ENCODE data around the gene NDC1. TPM values are rescaled to one million over a fixed set of nuclear protein-coding genes. Genes with fewer than 3 reads are reported as not detected.
"Not testable (repeated sequence)": the region's sequence is repeated elsewhere in the genome, so short reads cannot be mapped to it uniquely, and the experiment has no call there.

NDC1 gene, protein sequence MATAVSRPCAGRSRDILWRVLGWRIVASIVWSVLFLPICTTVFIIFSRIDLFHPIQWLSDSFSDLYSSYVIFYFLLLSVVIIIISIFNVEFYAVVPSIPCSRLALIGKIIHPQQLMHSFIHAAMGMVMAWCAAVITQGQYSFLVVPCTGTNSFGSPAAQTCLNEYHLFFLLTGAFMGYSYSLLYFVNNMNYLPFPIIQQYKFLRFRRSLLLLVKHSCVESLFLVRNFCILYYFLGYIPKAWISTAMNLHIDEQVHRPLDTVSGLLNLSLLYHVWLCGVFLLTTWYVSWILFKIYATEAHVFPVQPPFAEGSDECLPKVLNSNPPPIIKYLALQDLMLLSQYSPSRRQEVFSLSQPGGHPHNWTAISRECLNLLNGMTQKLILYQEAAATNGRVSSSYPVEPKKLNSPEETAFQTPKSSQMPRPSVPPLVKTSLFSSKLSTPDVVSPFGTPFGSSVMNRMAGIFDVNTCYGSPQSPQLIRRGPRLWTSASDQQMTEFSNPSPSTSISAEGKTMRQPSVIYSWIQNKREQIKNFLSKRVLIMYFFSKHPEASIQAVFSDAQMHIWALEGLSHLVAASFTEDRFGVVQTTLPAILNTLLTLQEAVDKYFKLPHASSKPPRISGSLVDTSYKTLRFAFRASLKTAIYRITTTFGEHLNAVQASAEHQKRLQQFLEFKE
- total RNA-seq, result 22.1 TPM
- polyA plus RNA-seq, result 9.4 TPM
- long read RNA-seq, donor 1, result 0 reads
- long read RNA-seq, donor 2, full-length matches to known transcripts, result 5 of 5 reads
- long read RNA-seq, donor 2, partial matches to known transcripts, result 0 of 5 reads
- long read RNA-seq, donor 2, other reads (novel, unspliced or antisense), result 0 of 5 reads
- long read RNA-seq, donor 3, full-length matches to known transcripts, result 4 of 4 reads
- long read RNA-seq, donor 3, partial matches to known transcripts, result 0 of 4 reads
- long read RNA-seq, donor 3, other reads (novel, unspliced or antisense), result 0 of 4 reads
- long read RNA-seq, donor 4, full-length matches to known transcripts, result 2 of 16 reads
- long read RNA-seq, donor 4, partial matches to known transcripts, result 14 of 16 reads
- long read RNA-seq, donor 4, other reads (novel, unspliced or antisense), result 0 of 16 reads
- long read RNA-seq, donor 5, full-length matches to known transcripts, result 6 of 6 reads
- long read RNA-seq, donor 5, partial matches to known transcripts, result 0 of 6 reads
- long read RNA-seq, donor 5, other reads (novel, unspliced or antisense), result 0 of 6 reads
- long read RNA-seq, donor 6, full-length matches to known transcripts, result 2 of 2 reads
- long read RNA-seq, donor 6, partial matches to known transcripts, result 0 of 2 reads
- long read RNA-seq, donor 6, other reads (novel, unspliced or antisense), result 0 of 2 reads
- long read RNA-seq, donor 7, full-length matches to known transcripts, result 5 of 5 reads
- long read RNA-seq, donor 7, partial matches to known transcripts, result 0 of 5 reads
- long read RNA-seq, donor 7, other reads (novel, unspliced or antisense), result 0 of 5 reads
- long read RNA-seq, donor 8, full-length matches to known transcripts, result 5 of 5 reads
- long read RNA-seq, donor 8, partial matches to known transcripts, result 0 of 5 reads
- long read RNA-seq, donor 8, other reads (novel, unspliced or antisense), result 0 of 5 reads
- long read RNA-seq, donor 9, full-length matches to known transcripts, result 4 of 4 reads
- long read RNA-seq, donor 9, partial matches to known transcripts, result 0 of 4 reads
- long read RNA-seq, donor 9, other reads (novel, unspliced or antisense), result 0 of 4 reads
- long read RNA-seq, donor 10, full-length matches to known transcripts, result 4 of 4 reads
- long read RNA-seq, donor 10, partial matches to known transcripts, result 0 of 4 reads
- long read RNA-seq, donor 10, other reads (novel, unspliced or antisense), result 0 of 4 reads

DNA sequence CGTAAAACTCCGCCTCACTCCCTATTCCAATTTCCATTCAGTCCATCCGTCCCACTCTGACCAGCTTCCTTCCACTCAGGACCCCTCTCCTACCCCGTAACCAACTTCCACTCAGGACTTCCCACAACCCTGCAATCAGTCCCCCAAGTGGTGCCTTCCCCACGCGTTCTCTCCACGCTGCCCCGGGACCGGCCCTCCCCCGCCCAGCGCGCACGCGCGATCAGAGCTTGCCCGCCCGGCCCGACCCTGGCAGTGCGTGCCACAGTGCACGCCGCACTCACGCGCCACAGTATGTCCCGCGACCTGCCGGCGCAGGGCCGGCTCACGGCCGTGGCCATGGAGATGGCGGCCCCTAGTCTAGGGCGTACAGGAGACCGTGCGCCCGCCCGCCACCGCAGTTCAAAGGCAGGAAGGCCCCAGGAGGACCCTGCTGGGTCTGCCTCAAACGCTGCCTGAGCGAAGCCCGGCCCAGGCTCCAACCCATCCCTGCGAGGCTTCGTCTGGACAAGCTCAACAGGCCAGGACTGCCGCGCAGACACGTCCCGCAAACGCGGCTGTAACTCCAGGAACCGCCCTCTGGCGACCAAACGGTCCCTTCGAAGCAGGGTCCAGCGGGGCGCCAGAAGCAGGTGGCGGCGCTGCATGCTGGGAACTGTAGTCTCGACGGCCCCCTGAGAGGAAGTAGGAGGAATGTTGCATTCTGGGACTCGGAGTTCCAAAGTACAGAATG, at the start of gene NDC1:
Gene NDC1, minus strand, starts transcription at position 373 of the 730 bp plus-strand sequence. Its CDS starts 35 bp downstream, at position 338.
- under 1% methylated on average over 59 of the region's 59 CpGs for WGBS
- Histone ChIP-seq H3K4me1 (ENCODE audit: control insufficient read depth in 2 of 2, insufficient read depth in 2 of 2, low read length in 2 of 2) (peaks cover 4 to 6% of the 10 kb centered on the region in 2 donors), H3K9me3 (ENCODE audit: control insufficient read depth in 2 of 2, insufficient read depth in 1 of 2, low read length in 1 of 2) (peaks cover 0 to 4% of the 10 kb centered on the region in 2 donors), H3K36me3 (ENCODE audit: control insufficient read depth in 2 of 2, insufficient read depth in 2 of 2, low read length in 1 of 2) (peaks cover 3% of the 10 kb centered on the region in 2 donors), H3K27ac (ENCODE audit: low read depth in 1 of 2, low read length in 1 of 2) (peak within 1 kb of the TSS; percentile 93 to 94), H3K4me3 (ENCODE audit: low read length in 2 of 2) (peak within 1 kb of the TSS; percentile 58 to 66), H3K27me3 (ENCODE audit: control insufficient read depth in 2 of 2, insufficient read depth in 1 of 2, low read length in 1 of 2) (no peaks in the 10 kb centered on the region)
- peak; percentile 90 to 98 (median 93) for DNase-seq (ENCODE audit: low read depth in 6 of 9, low spot score in 9 of 9)

DNA sequence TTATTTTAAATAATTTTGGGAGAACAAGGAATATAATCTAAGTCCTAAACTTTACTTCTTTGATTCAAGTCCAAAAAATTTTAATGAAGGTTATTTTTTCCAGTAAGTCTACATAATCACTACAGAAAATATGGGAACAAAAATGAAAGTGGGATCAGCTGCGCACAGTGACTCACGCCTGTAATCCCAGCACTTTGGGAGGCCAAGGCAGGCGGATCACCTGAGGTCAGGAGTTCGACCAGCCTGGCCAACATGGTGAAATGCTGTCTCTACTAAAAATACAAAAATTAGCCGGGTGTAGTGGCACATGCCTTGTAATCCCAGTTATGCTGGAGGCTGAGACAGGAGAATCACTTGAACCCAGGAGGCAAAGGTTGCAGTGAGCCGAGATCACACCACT, 45.5 kb upstream of the NDC1 start:
- not testable (repeated sequence) for H3K27me3 ChIP-seq (ENCODE audit: control insufficient read depth in 2 of 2, insufficient read depth in 1 of 2, low read length in 1 of 2); H3K4me1 ChIP-seq (ENCODE audit: control insufficient read depth in 2 of 2, insufficient read depth in 2 of 2, low read length in 2 of 2); H3K4me3 ChIP-seq (ENCODE audit: low read length in 2 of 2); H3K27ac ChIP-seq (ENCODE audit: low read depth in 1 of 2, low read length in 1 of 2); H3K9me3 ChIP-seq (ENCODE audit: control insufficient read depth in 2 of 2, insufficient read depth in 1 of 2, low read length in 1 of 2); DNase-seq (ENCODE audit: low read depth in 6 of 9, low spot score in 9 of 9)
- WGBS, result 97% methylated on average over 6 of the region's 6 CpGs
- peaks cover 18 to 27% of the 10 kb centered on the region in 2 donors for H3K36me3 ChIP-seq (ENCODE audit: control insufficient read depth in 2 of 2, insufficient read depth in 2 of 2, low read length in 1 of 2)

DNA sequence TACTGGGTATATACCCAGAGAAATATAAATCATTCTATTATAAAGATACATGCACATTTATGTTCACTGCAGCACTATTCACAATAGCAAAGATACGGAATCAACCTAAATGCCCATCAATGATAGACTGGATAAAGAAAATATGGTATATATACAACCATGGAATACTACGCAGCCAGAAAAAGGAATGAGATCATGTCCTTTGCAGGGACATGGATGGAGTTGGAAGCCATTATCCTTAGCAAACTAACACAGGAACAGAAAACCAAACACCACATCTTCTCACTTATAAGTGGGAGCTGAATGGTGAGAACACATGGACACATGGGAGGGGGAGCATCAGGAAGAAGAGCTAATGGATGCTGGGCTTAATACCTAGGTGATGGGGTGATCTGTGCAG, 43.8 kb upstream of the NDC1 start:
- DNase-seq (ENCODE audit: low read depth in 6 of 9, low spot score in 9 of 9); H3K27me3 ChIP-seq (ENCODE audit: control insufficient read depth in 2 of 2, insufficient read depth in 1 of 2, low read length in 1 of 2); H3K27ac ChIP-seq (ENCODE audit: low read depth in 1 of 2, low read length in 1 of 2); H3K9me3 ChIP-seq (ENCODE audit: control insufficient read depth in 2 of 2, insufficient read depth in 1 of 2, low read length in 1 of 2); H3K4me1 ChIP-seq (ENCODE audit: control insufficient read depth in 2 of 2, insufficient read depth in 2 of 2, low read length in 2 of 2); H3K4me3 ChIP-seq (ENCODE audit: low read length in 2 of 2): not testable (repeated sequence)
- WGBS, result 98% methylated on average over 2 of the region's 2 CpGs
- H3K36me3 ChIP-seq (ENCODE audit: control insufficient read depth in 2 of 2, insufficient read depth in 2 of 2, low read length in 1 of 2), result peaks cover 27 to 36% of the 10 kb centered on the region in 2 donors

DNA sequence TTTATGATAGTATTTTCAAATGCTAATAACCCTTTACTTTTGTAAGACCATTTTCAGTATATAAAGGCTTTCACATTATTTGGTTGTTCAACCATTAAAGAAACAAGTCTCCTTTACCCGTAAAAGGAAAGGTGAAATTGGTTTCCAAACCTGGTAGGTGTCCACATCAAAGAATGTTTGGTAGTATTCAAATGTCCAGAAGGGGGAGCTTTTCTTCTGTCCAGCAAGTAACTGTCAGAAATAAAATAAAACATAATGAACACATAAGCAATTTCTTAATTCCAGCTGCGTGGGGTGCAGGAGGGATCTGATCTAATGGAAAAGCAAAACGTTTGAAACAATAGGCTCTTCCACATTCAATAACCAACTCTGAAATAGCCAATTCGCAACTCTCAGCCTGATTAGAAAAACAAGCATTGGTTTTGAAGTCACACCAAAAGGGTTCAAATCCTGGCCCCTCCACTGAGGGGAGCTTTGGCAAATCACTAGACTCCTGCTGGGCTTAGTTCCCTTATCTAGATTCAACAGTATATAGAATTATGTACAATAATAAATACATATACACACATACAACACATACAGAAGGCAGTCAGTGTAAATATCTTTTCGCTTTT, 40.5 kb upstream of the NDC1 start:
- no peaks in the 10 kb centered on the region for H3K9me3 ChIP-seq (ENCODE audit: control insufficient read depth in 2 of 2, insufficient read depth in 1 of 2, low read length in 1 of 2)
- no peaks in the 10 kb centered on the region for H3K4me1 ChIP-seq (ENCODE audit: control insufficient read depth in 2 of 2, insufficient read depth in 2 of 2, low read length in 2 of 2)
- no peaks in the 10 kb centered on the region for H3K27me3 ChIP-seq (ENCODE audit: control insufficient read depth in 2 of 2, insufficient read depth in 1 of 2, low read length in 1 of 2)
- 79% methylated on average over 5 of the region's 5 CpGs for WGBS
- H3K27ac ChIP-seq (ENCODE audit: low read depth in 1 of 2, low read length in 1 of 2), result no peak overlapping the region
- H3K36me3 ChIP-seq (ENCODE audit: control insufficient read depth in 2 of 2, insufficient read depth in 2 of 2, low read length in 1 of 2), result peaks cover 28 to 34% of the 10 kb centered on the region in 2 donors
- no peak overlapping the region for H3K4me3 ChIP-seq (ENCODE audit: low read length in 2 of 2)
- peak in 1 of 9 donors; percentile 16 for DNase-seq (ENCODE audit: low read depth in 6 of 9, low spot score in 9 of 9)

DNA sequence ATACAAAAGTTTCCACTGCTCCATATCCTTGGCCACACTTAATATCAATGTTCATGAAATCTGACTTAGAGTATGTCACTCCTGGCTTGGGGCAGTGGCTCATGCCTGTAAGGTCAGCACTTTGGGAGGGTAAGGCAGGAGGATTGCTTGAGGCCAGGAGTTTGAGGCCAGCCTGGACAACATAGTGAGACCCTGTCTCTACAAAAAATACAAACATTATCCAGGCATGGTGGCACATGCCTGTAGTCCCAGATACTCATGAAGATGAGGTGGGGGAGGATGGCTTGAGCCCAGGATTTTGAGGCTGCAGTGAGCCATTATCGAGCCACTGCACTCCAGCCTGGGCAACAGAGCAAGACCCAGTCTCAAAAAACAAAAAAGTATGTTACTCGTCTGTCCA, 37.1 kb upstream of the NDC1 start:
- H3K36me3 ChIP-seq (ENCODE audit: control insufficient read depth in 2 of 2, insufficient read depth in 2 of 2, low read length in 1 of 2), result peaks cover 26 to 39% of the 10 kb centered on the region in 2 donors
- 95% methylated on average over 2 of the region's 2 CpGs for WGBS
- H3K9me3 ChIP-seq (ENCODE audit: control insufficient read depth in 2 of 2, insufficient read depth in 1 of 2, low read length in 1 of 2); H3K4me3 ChIP-seq (ENCODE audit: low read length in 2 of 2); H3K27me3 ChIP-seq (ENCODE audit: control insufficient read depth in 2 of 2, insufficient read depth in 1 of 2, low read length in 1 of 2); DNase-seq (ENCODE audit: low read depth in 6 of 9, low spot score in 9 of 9); H3K4me1 ChIP-seq (ENCODE audit: control insufficient read depth in 2 of 2, insufficient read depth in 2 of 2, low read length in 2 of 2); H3K27ac ChIP-seq (ENCODE audit: low read depth in 1 of 2, low read length in 1 of 2): not testable (repeated sequence)

DNA sequence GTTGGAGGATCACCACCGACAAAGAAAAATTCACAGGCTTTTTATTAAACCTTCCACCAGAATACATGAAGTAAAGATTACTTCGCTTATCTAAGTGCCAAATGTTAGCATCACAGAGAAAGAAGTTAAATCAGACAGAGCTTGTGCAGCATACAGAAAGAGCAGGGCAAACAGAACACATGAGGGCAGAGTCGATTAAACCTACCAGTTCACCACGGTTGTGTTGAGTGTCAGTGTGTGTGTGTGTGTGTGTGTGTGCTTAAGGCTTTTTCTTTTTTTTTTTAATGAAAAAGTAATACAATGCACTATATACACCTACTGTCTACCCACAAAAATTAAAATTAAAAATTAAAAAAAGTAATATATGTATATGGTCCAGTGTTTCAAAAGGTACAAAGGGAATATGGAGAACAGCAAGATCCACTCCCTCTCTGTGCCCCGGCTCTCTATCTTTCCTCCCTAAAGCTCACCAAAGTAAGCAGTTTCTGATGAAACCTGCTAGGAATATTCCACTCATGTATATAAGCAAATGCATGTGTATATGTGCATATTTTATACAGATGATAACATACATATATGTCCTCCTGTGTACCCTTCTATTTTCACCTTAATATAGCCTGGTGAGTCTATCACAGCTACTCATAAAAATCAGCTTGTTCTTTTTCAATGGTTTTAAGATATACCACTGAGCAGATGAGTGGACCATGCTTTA, 33.8 kb upstream of the NDC1 start:
- no peak for DNase-seq (ENCODE audit: low read depth in 6 of 9, low spot score in 9 of 9)
- 86% methylated on average over 5 of the region's 5 CpGs for WGBS

DNA sequence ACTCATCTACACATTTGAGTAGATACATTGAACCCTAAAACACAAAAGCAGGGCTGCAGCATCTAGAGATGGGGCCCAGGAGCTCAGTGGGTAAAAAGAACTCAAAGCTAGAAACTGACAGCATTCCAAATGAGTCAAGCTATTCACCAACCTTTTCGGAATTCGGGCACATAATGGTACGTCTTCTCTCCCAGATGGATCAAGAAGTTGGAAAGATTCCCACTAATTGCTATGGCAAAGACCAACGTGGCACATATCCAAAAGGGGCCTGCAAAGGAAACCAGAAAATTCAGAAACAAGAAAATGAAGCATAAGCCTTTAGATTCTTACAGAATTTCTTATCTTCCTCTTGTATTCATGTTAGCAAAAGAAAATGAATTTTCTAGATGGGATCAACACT, 33.1 kb upstream of the NDC1 start:
- H3K27ac ChIP-seq (ENCODE audit: low read depth in 1 of 2, low read length in 1 of 2), result no peak overlapping the region
- WGBS, result 96% methylated on average over 4 of the region's 4 CpGs
- peaks cover 16 to 35% of the 10 kb centered on the region in 2 donors for H3K36me3 ChIP-seq (ENCODE audit: control insufficient read depth in 2 of 2, insufficient read depth in 2 of 2, low read length in 1 of 2)
- no peaks in the 10 kb centered on the region for H3K9me3 ChIP-seq (ENCODE audit: control insufficient read depth in 2 of 2, insufficient read depth in 1 of 2, low read length in 1 of 2)
- DNase-seq (ENCODE audit: low read depth in 6 of 9, low spot score in 9 of 9), result no peak
- H3K4me1 ChIP-seq (ENCODE audit: control insufficient read depth in 2 of 2, insufficient read depth in 2 of 2, low read length in 2 of 2), result no peaks in the 10 kb centered on the region
- H3K27me3 ChIP-seq (ENCODE audit: control insufficient read depth in 2 of 2, insufficient read depth in 1 of 2, low read length in 1 of 2), result no peaks in the 10 kb centered on the region
- H3K4me3 ChIP-seq (ENCODE audit: low read length in 2 of 2), result no peak overlapping the region

More for the DNA sequence above, 33.8 kb upstream of the NDC1 start:
- peaks cover 12 to 35% of the 10 kb centered on the region in 2 donors for H3K36me3 ChIP-seq (ENCODE audit: control insufficient read depth in 2 of 2, insufficient read depth in 2 of 2, low read length in 1 of 2)
- H3K4me3 ChIP-seq (ENCODE audit: low read length in 2 of 2), result no peak overlapping the region
- H3K4me1 ChIP-seq (ENCODE audit: control insufficient read depth in 2 of 2, insufficient read depth in 2 of 2, low read length in 2 of 2), result no peaks in the 10 kb centered on the region
- no peaks in the 10 kb centered on the region for H3K27me3 ChIP-seq (ENCODE audit: control insufficient read depth in 2 of 2, insufficient read depth in 1 of 2, low read length in 1 of 2)
- no peak overlapping the region for H3K27ac ChIP-seq (ENCODE audit: low read depth in 1 of 2, low read length in 1 of 2)
- no peaks in the 10 kb centered on the region for H3K9me3 ChIP-seq (ENCODE audit: control insufficient read depth in 2 of 2, insufficient read depth in 1 of 2, low read length in 1 of 2)

All from thymus (tissue), 14 donors.